OCI-LY3 (cell line): ENCODE measurements around the gene BCL10.

Experiments used
- H2AFZ ChIP-seq: fragments of 200-600, 300-600 bp; shearing (Covaris generic); 2 replicates; pipeline ENCODE4 v1.6.0; 2014; ENCODE audit warnings: antibody characterized with exemption, low read depth, low read length
- H3K27ac ChIP-seq: fragments of 200-600, 300-600 bp; sonication (generic); 2 replicates; pipeline ENCODE4 v1.5.1; 2014; ENCODE audit warnings: mild to moderate bottlenecking, low read length, moderate library complexity, mixed read lengths
- H3K27me3 ChIP-seq: fragments of 200-600, 300-600 bp; sonication (generic); 2 replicates; pipeline ENCODE4 v1.6.1; 2014; ENCODE audit warnings: low read depth, low read length, mixed read lengths
- H3K36me3 ChIP-seq: fragments of 200-600, 300-600 bp; sonication (generic); replicated peaks from 2 replicates; pipeline ENCODE3; 2014; ENCODE audit warnings: low read depth, low read length, mixed read lengths
- H3K4me1 ChIP-seq: fragments of 300-600, 200-600 bp; sonication (generic); 2 replicates; pipeline ENCODE4 v1.6.1; 2014; ENCODE audit warnings: low read length, mixed read lengths
- H3K4me2 ChIP-seq: fragments of 200-600, 300-600 bp; sonication (generic); 2 replicates; pipeline ENCODE4 v1.6.1; 2014; ENCODE audit warnings: low read length, mixed read lengths
- H3K4me3 ChIP-seq: fragments of 300-600, 200-600 bp; sonication (generic); 2 replicates; pipeline ENCODE4 v1.5.1; 2014; ENCODE audit warnings: antibody characterized with exemption, mild to moderate bottlenecking, low read length, moderate library complexity
- H3K79me2 ChIP-seq: fragments of 300-600, 200-600 bp; shearing (Covaris generic); 2 replicates; pipeline ENCODE4 v1.6.1; 2014; ENCODE audit warnings: mild to moderate bottlenecking, low read length, mixed read lengths
- H3K9ac ChIP-seq: fragments of 300-600, 200-600 bp; shearing (Covaris generic); 2 replicates; pipeline ENCODE4 v1.6.0; 2014; ENCODE audit warnings: mild to moderate bottlenecking, low read length, moderate library complexity
- H3K9me3 ChIP-seq: fragments of 200-600, 300-600 bp; shearing (Covaris generic); 2 replicates; pipeline ENCODE4 v1.6.1; 2014; ENCODE audit warnings: low read length, mixed read lengths; ENCODE audit not compliant: insufficient read depth
- H4K20me1 ChIP-seq: fragments of 200-600, 300-600 bp; sonication (generic); 2 replicates; pipeline ENCODE4 v1.6.1; 2016; ENCODE audit warnings: low read length, mixed read lengths; ENCODE audit not compliant: insufficient read depth
- CTCF ChIP-seq: fragments of 200-600, 300-600 bp; sonication (generic); IDR thresholded peaks from 2 replicates; pipeline ENCODE4 v1.5.1; 2014; ENCODE audit warnings: antibody characterized with exemption, low read length, low read depth
- EZH2phosphoT487 ChIP-seq: fragments of 200-600 bp; shearing (Covaris generic); IDR thresholded peaks from 2 replicates; pipeline ENCODE4 v1.6.1; 2018; ENCODE audit warnings: antibody characterized with exemption, mixed run types, low read depth

The BCL10 gene

GRCh38 chr1:85228972-85229371 lies 47.5 kb downstream of the BCL10 start:
- Histone ChIP-seq H3K9ac (no peak overlapping the region), H3K4me3 (no peak overlapping the region), H3K36me3 (no peaks in the 10 kb centered on the region), H2AFZ (no peak overlapping the region), H3K27ac (no peak overlapping the region), H3K4me1 (no peaks in the 10 kb centered on the region), H3K4me2 (no peak overlapping the region), H4K20me1 (no peaks in the 10 kb centered on the region), H3K79me2 (no peaks in the 10 kb centered on the region), H3K9me3 (no peaks in the 10 kb centered on the region), H3K27me3 (no peaks in the 10 kb centered on the region)
- no peak for TF ChIP-seq EZH2phosphoT487
- no peak for TF ChIP-seq CTCF

- no peak overlapping the region for H2AFZ ChIP-seq
- no peak overlapping the region for H3K27ac ChIP-seq
- H3K9ac ChIP-seq: no peak overlapping the region
Measured at GRCh38 chr1:85225624-85226380, 50.6 kb downstream of the BCL10 start.

GRCh38 chr1:85224734-85225623 lies 51.5 kb downstream of the BCL10 start:
- H3K4me3 ChIP-seq: no peak overlapping the region
- no peak overlapping the region for H2AFZ ChIP-seq
- H3K9me3 ChIP-seq: no peaks in the 10 kb centered on the region
- H3K79me2 ChIP-seq: no peaks in the 10 kb centered on the region
- no peaks in the 10 kb centered on the region for H4K20me1 ChIP-seq
- no peaks in the 10 kb centered on the region for H3K27me3 ChIP-seq
- H3K36me3 ChIP-seq: no peaks in the 10 kb centered on the region
- H3K27ac ChIP-seq: no peak overlapping the region
- no peak overlapping the region for H3K9ac ChIP-seq
- TF ChIP-seq CTCF (no peak), EZH2phosphoT487 (no peak)
- H3K4me2 ChIP-seq: no peak overlapping the region
- H3K4me1 ChIP-seq: no peaks in the 10 kb centered on the region

More at GRCh38 chr1:85225624-85226380, 50.6 kb downstream of the BCL10 start:
- no peaks in the 10 kb centered on the region for H3K9me3 ChIP-seq
- no peaks in the 10 kb centered on the region for H4K20me1 ChIP-seq
- no peak overlapping the region for H3K4me3 ChIP-seq
- H3K4me1 ChIP-seq: no peaks in the 10 kb centered on the region
- H3K36me3 ChIP-seq: no peaks in the 10 kb centered on the region
- no peaks in the 10 kb centered on the region for H3K79me2 ChIP-seq
- TF ChIP-seq EZH2phosphoT487: no peak
- TF ChIP-seq CTCF: no peak
- H3K4me2 ChIP-seq: no peak overlapping the region
- no peaks in the 10 kb centered on the region for H3K27me3 ChIP-seq

- no peaks in the 10 kb centered on the region for H3K9me3 ChIP-seq
- no peak overlapping the region for H3K4me3 ChIP-seq
- no peaks in the 10 kb centered on the region for H3K27me3 ChIP-seq
- no peaks in the 10 kb centered on the region for H3K4me1 ChIP-seq
- no peak overlapping the region for H3K9ac ChIP-seq
- H4K20me1 ChIP-seq: no peaks in the 10 kb centered on the region
- TF ChIP-seq EZH2phosphoT487 (no peak), CTCF (no peak)
- H3K36me3 ChIP-seq: no peaks in the 10 kb centered on the region
- H3K79me2 ChIP-seq: no peaks in the 10 kb centered on the region
- no peak overlapping the region for H2AFZ ChIP-seq
- H3K4me2 ChIP-seq: no peak overlapping the region
- H3K27ac ChIP-seq: no peak overlapping the region
Measured at GRCh38 chr1:85224295-85224694, 52.1 kb downstream of the BCL10 start.
